Esophagus muscularis mucosa (tissue), 4 donors: ENCODE results near the gene PAFAH2.

ENCODE experiments used
- EP300 ChIP-seq: sonication (generic); formaldehyde crosslinking; IDR thresholded peaks from one replicate; pipeline ENCODE4 v1.6.1; 2017; ENCODE audit warnings: antibody characterized with exemption
- POLR2A ChIP-seq: fragments of 450-650 bp; IDR thresholded peaks from one replicate; pipeline ENCODE4 v1.6.1; 2017; ENCODE audit warnings: antibody characterized with exemption, moderate library complexity, mild to moderate bottlenecking, low read depth
- POLR2AphosphoS5 ChIP-seq, 2 donors: sonication (generic); formaldehyde crosslinking; IDR thresholded peaks; one replicate each; pipeline ENCODE4 v1.6.1; 2017; ENCODE audit warnings: antibody characterized with exemption in 2 of 2
- TF ChIP-seq, protein P1 (sequence below), 3 experiments: fragments of 200-600 bp in 2 of 3; fragments of 450-650 bp in 1 of 3; sonication (generic) in 2 of 3; IDR thresholded peaks; one replicate each; pipeline ENCODE4 v1.5.1; 2017 to 2019; ENCODE audit warnings: antibody characterized with exemption in 3 of 3, mild to moderate bottlenecking in 2 of 3, moderate library complexity in 1 of 3

DNA sequence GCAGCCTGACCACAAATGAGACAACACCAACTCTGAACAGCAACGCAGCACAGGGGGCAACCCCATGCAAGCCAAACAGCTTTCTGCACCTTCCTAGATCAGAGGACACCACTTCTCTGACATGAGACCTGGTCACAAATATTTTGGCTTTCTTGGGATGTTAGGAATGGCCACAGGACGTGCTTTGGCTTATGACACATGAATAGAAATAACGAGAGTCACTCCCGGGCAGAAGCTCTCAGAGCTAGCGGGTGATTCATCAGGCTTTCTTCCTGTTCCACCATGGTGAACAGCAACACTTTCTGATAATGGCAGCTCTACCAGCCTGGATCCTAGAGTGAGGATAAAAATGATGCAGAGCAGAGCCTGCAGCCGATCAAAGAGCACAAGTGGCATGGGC lies 39.4 kb downstream of the PAFAH2 start:
- TF ChIP-seq, protein P1, sequence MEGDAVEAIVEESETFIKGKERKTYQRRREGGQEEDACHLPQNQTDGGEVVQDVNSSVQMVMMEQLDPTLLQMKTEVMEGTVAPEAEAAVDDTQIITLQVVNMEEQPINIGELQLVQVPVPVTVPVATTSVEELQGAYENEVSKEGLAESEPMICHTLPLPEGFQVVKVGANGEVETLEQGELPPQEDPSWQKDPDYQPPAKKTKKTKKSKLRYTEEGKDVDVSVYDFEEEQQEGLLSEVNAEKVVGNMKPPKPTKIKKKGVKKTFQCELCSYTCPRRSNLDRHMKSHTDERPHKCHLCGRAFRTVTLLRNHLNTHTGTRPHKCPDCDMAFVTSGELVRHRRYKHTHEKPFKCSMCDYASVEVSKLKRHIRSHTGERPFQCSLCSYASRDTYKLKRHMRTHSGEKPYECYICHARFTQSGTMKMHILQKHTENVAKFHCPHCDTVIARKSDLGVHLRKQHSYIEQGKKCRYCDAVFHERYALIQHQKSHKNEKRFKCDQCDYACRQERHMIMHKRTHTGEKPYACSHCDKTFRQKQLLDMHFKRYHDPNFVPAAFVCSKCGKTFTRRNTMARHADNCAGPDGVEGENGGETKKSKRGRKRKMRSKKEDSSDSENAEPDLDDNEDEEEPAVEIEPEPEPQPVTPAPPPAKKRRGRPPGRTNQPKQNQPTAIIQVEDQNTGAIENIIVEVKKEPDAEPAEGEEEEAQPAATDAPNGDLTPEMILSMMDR (IDR thresholded peaks at IDR 0.05): no peak
- no peak for TF ChIP-seq EP300
- no peak for TF ChIP-seq POLR2A
- no peak for TF ChIP-seq POLR2AphosphoS5 (IDR thresholded peaks at IDR 0.05)
